Stimulated activated CD8-positive, alpha-beta memory T cell treated with anti-CD3 and anti-CD28 coated beads, Interleukin-4, amount 100 ng/mL, for 48 hours (primary cell): ENCODE measurements around the gene SLC37A3.
A peak's percentile ranks its signal among the peaks of the same experiment; 100 is the strongest.

Experiments used
- DNase-seq: peaks from one replicate; pipeline ENCODE4 v3.0.0-alpha.2; 2020

SLC37A3 gene

DNA sequence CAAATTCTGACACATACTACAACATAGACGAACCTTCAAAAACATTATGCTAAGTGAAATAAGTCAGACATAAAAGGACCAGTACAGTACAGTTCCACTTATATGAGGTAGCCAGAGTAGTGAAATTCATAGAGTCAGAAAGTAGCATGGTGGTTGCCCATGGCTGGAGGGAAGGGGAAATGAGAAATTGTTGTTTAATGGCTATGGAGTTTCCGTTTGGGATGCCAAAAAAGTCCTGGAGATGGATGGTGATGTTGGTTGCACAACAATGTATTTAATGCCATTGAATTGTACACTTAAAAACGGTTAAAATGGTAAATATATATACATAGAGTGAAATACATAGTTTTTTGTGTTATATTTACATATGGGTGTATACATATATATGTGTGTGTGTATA, 2.1 kb upstream of the SLC37A3 start:
- no peak for DNase-seq

- no peak for DNase-seq
Measured at GRCh38 chr7:140398821-140399220, 491 bp upstream of the SLC37A3 start.

DNA sequence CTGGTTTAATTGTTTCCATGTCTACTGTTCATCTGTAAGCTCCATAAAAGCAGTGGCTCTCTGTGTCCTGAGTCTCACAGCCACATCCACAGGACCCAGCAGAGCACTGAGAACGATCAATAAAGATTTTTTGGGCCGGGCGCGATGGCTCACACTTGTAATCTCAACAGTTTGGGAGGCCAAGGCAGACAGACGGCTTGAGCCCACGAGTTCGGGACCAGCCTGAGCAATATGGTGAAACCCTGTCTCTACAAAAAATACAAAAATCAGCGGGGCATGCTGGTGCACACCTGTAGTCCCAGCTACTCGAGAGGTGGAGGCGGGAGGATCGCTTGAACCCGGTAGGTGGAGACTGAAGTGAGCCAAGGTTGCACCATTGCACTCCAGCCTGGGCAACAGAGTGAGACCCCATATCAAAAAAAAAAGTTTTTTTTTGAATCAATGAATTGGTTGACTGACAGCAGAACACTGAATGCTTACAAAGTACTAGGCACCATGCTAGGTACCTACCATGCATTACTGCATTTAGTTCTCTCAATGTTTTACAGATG, 4.5 kb downstream of the SLC37A3 start:
- no peak for DNase-seq

DNA sequence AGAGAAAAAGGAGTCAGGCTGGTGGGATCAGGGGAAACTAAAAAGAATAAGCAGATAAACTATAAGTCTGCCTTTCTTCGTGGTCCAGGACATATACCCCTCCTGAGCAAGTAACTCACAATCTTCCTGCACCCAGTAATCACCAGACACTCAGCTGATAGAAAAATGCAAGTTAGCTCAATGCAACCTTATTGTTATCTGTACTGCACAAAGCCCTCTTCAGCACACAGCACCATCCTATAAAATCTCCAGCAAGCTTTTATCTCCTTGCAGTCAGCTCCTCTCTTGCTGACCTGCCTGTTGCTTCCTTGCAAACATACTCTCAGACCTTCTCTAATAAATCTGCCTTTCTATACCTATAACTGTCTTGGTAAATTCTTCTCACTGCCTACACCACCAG, 6.7 kb downstream of the SLC37A3 start:
- DNase-seq, result no peak

GRCh38 chr7:140390466-140391190, 7.7 kb downstream of the SLC37A3 start:
- no peak for DNase-seq

- peak; percentile 57 for DNase-seq
Measured at GRCh38 chr7:140390034-140390433, 8.3 kb downstream of the SLC37A3 start.

GRCh38 chr7:140389445-140389844, 8.9 kb downstream of the SLC37A3 start:
- no peak for DNase-seq

DNA sequence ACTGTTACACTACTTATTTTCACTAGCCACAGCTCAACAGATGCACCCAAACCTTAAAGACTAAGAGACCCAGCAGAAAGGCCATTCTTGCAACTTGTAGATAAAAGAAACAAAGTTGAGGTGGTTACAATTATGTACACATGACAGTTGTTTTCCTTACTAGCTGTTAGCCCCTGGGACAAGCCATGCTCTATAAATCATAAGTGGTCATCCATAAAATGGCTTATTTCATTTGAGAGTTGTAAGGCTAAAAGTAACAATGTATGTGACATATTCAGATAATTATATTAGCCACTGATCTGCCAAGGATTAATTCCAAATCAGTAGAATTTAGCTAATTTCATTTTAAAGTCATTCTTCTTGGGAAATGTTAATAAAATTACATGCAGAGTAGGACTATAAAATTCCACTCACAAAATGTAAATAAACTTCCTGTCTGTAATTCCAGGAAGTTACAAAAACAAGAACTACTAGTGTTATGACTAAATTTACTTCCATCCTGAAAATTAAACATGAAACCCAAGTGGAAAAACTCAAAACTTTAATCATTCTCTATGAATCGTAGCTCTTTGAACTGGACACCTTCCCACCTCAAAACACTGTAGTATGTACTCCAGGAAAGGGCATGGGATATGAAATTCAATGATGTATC, 13.3 kb downstream of the SLC37A3 start:
- DNase-seq, result peak; percentile 1

DNA sequence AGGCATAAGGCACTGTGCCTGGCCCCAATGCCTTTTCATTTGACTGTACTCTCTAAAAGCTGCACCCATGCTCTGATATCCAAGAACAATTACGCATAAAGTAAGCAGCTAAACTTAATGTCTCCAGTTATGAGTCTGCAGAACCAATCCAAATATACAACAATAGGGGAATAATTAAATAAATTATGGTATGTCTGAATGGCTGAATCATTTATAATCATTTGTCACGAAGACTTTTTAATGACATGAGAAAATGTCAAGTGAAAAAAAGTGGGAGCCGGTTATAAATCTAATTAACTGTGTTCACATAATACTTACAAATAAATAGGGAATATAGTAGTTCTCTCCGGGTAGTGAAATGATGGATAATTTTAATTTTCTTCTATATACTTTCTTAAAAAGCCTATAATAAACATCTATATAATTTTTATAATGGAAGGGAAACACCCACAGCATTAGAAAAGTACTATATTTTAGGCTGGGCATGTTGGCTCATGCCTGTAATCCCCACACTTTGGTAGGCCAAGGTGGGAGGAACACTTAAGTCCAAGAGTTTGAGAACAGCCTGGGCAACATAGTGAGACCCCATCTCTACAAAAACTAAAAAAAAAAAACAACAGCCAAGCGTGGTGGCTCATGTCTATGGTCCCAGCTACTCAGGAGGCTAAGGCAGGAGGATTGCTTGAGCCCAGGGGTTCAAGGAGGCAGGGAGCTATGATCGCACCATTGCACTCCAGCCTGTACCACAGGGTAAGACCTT, 14.2 kb downstream of the SLC37A3 start:
- no peak for DNase-seq

- DNase-seq, result peak; percentile 53
Measured at GRCh38 chr7:140375892-140376730, 22.2 kb downstream of the SLC37A3 start.

GRCh38 chr7:140375323-140375722, 23.0 kb downstream of the SLC37A3 start:
- no peak for DNase-seq

DNA sequence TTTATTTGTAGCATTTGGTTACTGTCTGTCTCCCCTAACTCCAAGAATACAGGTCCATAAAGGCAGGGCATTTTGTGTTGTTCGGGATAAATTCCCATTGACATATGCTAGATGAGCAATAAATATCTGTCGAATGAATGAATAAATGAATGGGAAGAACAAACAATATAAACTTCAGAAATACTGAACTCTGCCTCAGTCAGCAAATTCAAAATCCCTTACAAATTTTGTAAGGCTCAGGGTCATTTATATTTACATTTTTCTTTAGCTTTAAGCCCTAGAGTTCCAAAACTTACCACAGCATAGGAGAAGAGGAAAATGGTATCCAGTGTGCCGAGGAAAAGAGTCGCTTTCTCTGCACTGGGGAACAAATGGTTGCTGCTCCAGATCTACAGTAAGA, 29.0 kb downstream of the SLC37A3 start:
- DNase-seq, result no peak

GRCh38 chr7:140367528-140367927, 30.8 kb downstream of the SLC37A3 start:
- DNase-seq, result no peak

DNA sequence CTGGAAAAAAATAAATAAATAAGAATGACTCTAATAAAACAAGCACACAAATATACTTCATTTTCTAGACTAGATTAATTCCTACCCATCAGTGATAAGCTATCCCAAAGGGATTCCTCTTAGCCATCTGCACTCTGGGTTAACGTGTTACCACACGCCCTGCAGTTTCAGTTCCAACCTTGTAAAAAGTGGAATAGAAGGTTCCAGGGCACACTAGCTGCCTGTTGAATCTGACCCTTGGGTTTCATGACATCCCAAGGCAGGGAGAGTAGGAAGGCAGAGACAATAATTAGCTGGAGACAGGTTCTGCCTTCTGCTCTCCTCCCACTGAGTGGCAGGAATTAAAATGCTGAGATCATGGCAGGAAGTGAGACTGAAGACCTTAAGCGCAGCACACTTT, 33.5 kb downstream of the SLC37A3 start:
- no peak for DNase-seq

- no peak for DNase-seq
Measured at GRCh38 chr7:140360697-140361229, 37.6 kb downstream of the SLC37A3 start.

DNA sequence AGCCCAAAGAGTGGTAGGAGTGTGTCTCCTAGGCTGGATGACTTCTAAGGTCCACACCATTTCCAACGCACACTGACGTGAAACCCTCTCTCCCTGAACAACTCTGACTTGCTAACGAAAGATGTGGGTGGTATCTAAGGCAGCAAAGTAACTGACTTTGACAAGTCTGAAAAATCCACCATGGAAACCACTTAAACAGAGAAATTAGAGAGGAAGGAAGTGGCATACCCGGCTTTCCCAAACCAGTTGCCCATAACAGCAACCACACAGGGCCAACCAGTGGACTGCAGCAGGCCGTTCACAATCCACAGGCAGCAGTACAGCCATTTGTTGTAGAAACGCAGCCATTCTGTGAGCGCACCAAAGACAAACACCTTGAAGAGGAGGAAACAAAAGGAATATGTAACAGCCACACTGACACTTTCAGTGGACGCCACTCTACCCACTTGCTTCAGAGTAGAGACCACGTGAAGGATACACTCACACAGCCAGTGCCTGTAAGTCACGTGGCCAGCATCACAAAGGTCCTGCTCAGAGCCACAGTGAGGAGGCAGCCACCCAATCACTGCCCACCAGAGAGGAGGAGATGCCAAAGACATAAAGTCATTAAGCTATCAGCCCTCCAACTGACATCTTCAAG, 39.8 kb downstream of the SLC37A3 start:
- peak; percentile 57 for DNase-seq

GRCh38 chr7:140358024-140358411, 40.3 kb downstream of the SLC37A3 start:
- no peak for DNase-seq

DNA sequence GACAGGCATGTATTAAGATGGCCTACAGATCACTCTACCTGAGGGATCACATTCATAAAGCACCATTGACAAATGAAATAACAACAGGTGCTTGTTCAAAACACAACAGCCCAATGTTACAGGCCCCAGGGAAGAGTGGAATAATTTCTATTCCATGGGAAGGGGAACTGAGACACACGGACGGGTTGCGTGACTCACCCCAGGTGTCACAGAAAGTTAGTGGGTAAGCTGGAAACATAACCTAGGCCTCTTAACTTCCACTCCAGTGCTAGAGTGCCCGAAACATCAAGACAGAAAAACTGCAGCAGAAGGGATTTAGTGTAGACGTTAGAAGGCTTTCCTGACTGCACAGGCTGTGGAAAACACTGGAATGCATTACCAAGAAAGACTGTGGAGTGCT, 48.3 kb downstream of the SLC37A3 start:
- DNase-seq, result no peak

DNA sequence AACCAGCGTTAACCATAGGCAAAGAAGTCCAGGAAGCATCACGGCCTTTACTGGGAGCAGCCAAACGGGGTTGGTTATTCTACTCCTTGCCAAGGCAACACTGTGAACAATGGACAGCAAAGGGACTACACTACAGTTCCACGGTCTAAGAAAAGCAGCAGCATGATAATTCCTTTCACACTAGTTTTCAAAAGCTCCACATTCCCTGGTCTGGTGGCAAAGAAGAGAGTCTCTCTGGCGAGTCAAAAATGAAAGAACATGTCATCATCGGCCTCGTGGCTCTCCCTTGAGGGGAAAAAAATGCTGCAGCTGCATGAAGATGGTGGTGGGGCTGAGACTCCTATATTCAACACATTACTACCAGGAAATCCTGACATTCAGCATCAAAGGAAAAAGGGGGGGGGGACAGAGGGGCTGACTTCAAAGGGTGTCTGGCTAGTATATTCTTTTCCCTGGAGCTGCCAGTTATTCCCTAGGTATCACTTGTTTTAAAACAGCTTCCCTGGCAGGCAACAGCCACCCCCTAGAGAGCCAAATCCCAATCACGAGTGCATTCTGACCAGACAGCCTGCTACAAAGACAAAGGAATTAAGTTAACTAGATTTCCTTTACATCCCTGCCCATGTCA, 49.1 kb downstream of the SLC37A3 start:
- DNase-seq, result no peak

- no peak for DNase-seq
Measured at GRCh38 chr7:140348161-140348849, 50.0 kb downstream of the SLC37A3 start.

DNA sequence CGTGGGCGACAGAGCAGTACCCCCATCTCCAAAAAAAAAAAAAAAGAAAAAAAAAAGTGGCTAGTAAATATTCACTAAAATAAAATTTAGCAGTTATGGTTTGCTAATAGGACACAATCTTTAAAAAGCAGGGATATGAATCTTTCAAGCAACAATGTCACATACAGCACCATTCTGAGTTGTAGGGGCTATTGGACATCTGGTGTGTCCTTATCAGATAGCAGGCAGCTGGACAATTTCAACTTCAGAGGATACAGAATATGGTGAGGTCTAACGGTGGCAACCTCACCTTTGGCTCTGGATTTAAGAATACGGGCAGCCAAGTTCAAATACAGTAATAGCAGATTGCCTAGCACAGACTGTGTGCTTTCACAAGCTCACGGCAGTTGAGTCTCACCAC, 51.1 kb downstream of the SLC37A3 start:
- DNase-seq, result no peak
